ENCODE data around the gene UBASH3B. TPM values are rescaled to one million over a fixed set of nuclear protein-coding genes. Genes with fewer than 3 reads are reported as not detected.
"Not testable (repeated sequence)": the region's sequence is repeated elsewhere in the genome, so short reads cannot be mapped to it uniquely, and the experiment has no call there.

The UBASH3B gene
- total RNA-seq, 4 donors from 2014 or later = 1.8 to 6.6 (median 3.4) TPM

- Histone ChIP-seq H3K4me3 (no peak overlapping the region), H3K36me3 (no peaks in the 10 kb centered on the region), H3K9me3 (peaks cover 0 to 8% (median 0%) of the 10 kb centered on the region in 3 donors), H3K27ac (no peak overlapping the region), H3K27me3 (no peaks in the 10 kb centered on the region), H3K4me1 (no peaks in the 10 kb centered on the region)
- no peak for ATAC-seq
- WGBS, 2 donors (ENCODE audit: low coverage in 1 of 2) = 67 to 83% methylated on average over 1 to 6 of the region's 6 CpGs
- TF ChIP-seq POLR2AphosphoS5 (IDR thresholded peaks at IDR 0.05) (no peak), POLR2A (IDR thresholded peaks at IDR 0.05) (no peak), CTCF (IDR thresholded peaks at IDR 0.05) (no peak), EP300 (IDR thresholded peaks at IDR 0.05) (no peak)
Observed at GRCh38 chr11:122617926-122618325, 37.6 kb upstream of the UBASH3B start.

DNA sequence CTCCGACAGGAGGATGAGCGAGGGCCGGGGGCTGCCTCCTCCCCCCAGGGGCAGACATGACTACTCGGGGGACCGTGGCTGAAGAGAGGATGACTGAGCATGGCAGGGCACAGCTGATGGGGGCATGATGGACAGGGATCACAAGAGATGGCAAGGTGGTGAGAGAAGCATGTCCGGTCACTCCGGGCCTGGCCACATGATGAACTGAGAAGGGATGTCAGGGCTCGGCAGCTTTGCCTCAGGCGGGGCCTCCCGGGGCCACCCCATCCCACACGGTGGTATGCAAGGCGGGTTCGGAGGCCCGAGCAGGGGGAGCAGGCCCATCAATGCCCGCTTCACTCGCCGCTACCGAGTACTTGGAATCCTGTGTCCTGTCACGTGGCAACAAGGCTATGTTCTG is 36.6 kb upstream of the UBASH3B start:
- H3K27ac ChIP-seq = no peak overlapping the region
- 82 to 100% methylated on average over 2 to 8 of the region's 19 CpGs for WGBS, 2 donors (ENCODE audit: low coverage in 1 of 2)
- no peaks in the 10 kb centered on the region for H3K36me3 ChIP-seq
- H3K9me3 ChIP-seq = peaks cover 0 to 8% (median 0%) of the 10 kb centered on the region in 3 donors
- no peak overlapping the region for H3K4me3 ChIP-seq
- H3K27me3 ChIP-seq = peaks cover 6% of the 10 kb centered on the region
- TF ChIP-seq POLR2A (IDR thresholded peaks at IDR 0.05) (no peak), POLR2AphosphoS5 (IDR thresholded peaks at IDR 0.05) (no peak), EP300 (IDR thresholded peaks at IDR 0.05) (no peak), CTCF (IDR thresholded peaks at IDR 0.05) (no peak)
- H3K4me1 ChIP-seq = no peaks in the 10 kb centered on the region
- no peak for ATAC-seq

GRCh38 chr11:122619757-122620156 is 35.8 kb upstream of the UBASH3B start:
- H3K4me1 ChIP-seq = no peaks in the 10 kb centered on the region
- TF ChIP-seq EP300 (IDR thresholded peaks at IDR 0.05) (no peak), POLR2A (IDR thresholded peaks at IDR 0.05) (no peak)
- ATAC-seq = no peak
- H3K9me3 ChIP-seq = peaks cover 0 to 8% (median 0%) of the 10 kb centered on the region in 3 donors
- WGBS, 2 donors (ENCODE audit: low coverage in 1 of 2) = 92 to 93% methylated on average over 3 of the region's 3 CpGs
- peaks cover 6% of the 10 kb centered on the region for H3K27me3 ChIP-seq
- no peak overlapping the region for H3K4me3 ChIP-seq
- H3K27ac ChIP-seq = no peak overlapping the region
- no peaks in the 10 kb centered on the region for H3K36me3 ChIP-seq

DNA sequence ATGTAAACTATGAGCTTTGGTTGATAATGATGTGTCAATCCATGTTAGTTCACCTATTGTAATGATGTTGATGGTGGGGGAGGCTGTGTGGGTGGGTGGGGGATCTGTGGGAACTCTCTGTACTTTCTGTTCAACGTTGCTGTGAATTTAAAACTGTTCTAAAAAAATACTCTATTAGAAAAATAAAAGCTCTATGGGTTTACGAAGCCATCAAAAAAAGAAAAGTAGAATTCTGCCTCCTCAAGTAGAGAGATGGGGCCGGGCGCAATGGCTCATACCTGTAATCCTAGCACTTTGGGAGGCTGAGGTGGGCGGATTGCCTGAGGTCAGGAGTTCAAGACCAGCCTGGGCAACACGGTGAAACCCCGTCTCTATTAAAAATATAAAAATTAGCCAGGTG is 30.0 kb upstream of the UBASH3B start:
- not testable (repeated sequence) for ATAC-seq, H3K4me3 ChIP-seq, H3K9me3 ChIP-seq, H3K27ac ChIP-seq, H3K27me3 ChIP-seq, H3K4me1 ChIP-seq, H3K36me3 ChIP-seq
- 80 to 83% methylated on average over 7 of the region's 7 CpGs for WGBS, 2 donors (ENCODE audit: low coverage in 1 of 2)

- 55 to 91% methylated on average over 1 to 5 of the region's 8 CpGs for WGBS, 2 donors (ENCODE audit: low coverage in 1 of 2)
- H3K9me3 ChIP-seq = no peaks in the 10 kb centered on the region
- no peak overlapping the region for H3K27ac ChIP-seq
- no peak for ATAC-seq
- no peaks in the 10 kb centered on the region for H3K4me1 ChIP-seq
- TF ChIP-seq POLR2AphosphoS5 (IDR thresholded peaks at IDR 0.05) = no peak
- no peak for TF ChIP-seq EP300 (IDR thresholded peaks at IDR 0.05)
- TF ChIP-seq POLR2A (IDR thresholded peaks at IDR 0.05) = no peak
- no peak for TF ChIP-seq CTCF (IDR thresholded peaks at IDR 0.05)
- H3K4me3 ChIP-seq = no peak overlapping the region
- H3K27me3 ChIP-seq = peaks cover 8% of the 10 kb centered on the region
- H3K36me3 ChIP-seq = no peaks in the 10 kb centered on the region
Observed at GRCh38 chr11:122625976-122626665, 29.4 kb upstream of the UBASH3B start.

DNA sequence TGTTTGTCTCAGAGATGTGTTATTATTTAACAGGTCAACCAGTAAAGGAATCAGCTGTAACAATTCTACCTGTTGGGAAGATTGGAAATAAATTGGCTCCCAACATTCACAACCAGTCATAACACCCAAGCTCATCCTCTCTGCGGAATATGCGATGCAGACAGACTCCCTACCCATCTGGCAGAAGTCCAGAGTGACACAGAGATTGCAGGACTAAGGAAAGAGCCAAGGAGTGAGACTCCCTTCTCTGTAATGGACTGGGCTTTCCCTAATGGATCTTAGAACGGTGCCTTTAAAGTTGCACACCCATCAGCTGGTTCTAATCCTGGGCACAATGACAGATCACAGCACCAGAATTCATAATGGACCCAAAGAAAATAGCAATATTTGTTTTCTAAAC is 27.8 kb upstream of the UBASH3B start:
- H3K36me3 ChIP-seq = no peaks in the 10 kb centered on the region
- H3K27me3 ChIP-seq = peaks cover 23% of the 10 kb centered on the region
- no peak overlapping the region for H3K27ac ChIP-seq
- H3K9me3 ChIP-seq = no peaks in the 10 kb centered on the region
- no peak for ATAC-seq
- H3K4me3 ChIP-seq = no peak overlapping the region
- WGBS, 2 donors (ENCODE audit: low coverage in 1 of 2) = 80 to 90% methylated on average over 3 of the region's 3 CpGs
- no peak for TF ChIP-seq EP300 (IDR thresholded peaks at IDR 0.05)
- no peaks in the 10 kb centered on the region for H3K4me1 ChIP-seq

Data from gastroesophageal sphincter (tissue), 4 donors.